Sigmoid colon (tissue), 7 donors: ENCODE measurements around the gene NAA15. TPM values are rescaled to one million over a fixed set of nuclear protein-coding genes. Genes with fewer than 3 reads are reported as not detected.

Experiments used
- DNase-seq: peaks from one replicate; pipeline ENCODE4 v3.0.0-alpha.2; 2019
- H3K27ac ChIP-seq, 4 donors: fragments of 200-600 bp; sonication (generic); one replicate each; pipeline ENCODE4 v1.5.1; 2016 to 2019; ENCODE audit warnings: mild to moderate bottlenecking in 1 of 4
- H3K27me3 ChIP-seq, 3 donors: fragments of 200-600 bp; sonication (generic); one replicate each; pipeline ENCODE4 v1.5.1; 2019; ENCODE audit warnings: mild to moderate bottlenecking in 1 of 3
- H3K36me3 ChIP-seq, 4 donors: fragments of 200-600 bp; sonication (generic); one replicate each; pipeline ENCODE4 v1.5.1; 2016 to 2019
- H3K4me1 ChIP-seq, 4 donors: fragments of 200-600 bp; sonication (generic); one replicate each; pipeline ENCODE4 v1.5.1; 2017 to 2019
- H3K4me3 ChIP-seq, 4 donors: fragments of 200-600 bp; sonication (generic); one replicate each; pipeline ENCODE4 v1.5.1; 2017 to 2019; ENCODE audit warnings: mild to moderate bottlenecking in 2 of 4, moderate library complexity in 1 of 4
- H3K9me3 ChIP-seq, 4 donors: fragments of 200-600 bp in 3 of 4; sonication (generic) in 3 of 4; one replicate each; pipeline versions ENCODE4 v1.5.1 to v1.6.1; 2013 to 2019
- EP300 ChIP-seq, 4 donors: sonication (generic); formaldehyde crosslinking; IDR thresholded peaks; one replicate each; pipeline ENCODE4 v1.6.1; 2017; ENCODE audit warnings: antibody characterized with exemption in 4 of 4
- POLR2A ChIP-seq, 2 donors: fragments of 450-650 bp; IDR thresholded peaks; one replicate each; pipeline ENCODE4 v1.6.1; 2016; ENCODE audit warnings: antibody characterized with exemption in 2 of 2, mild to moderate bottlenecking in 2 of 2, moderate library complexity in 2 of 2
- POLR2AphosphoS5 ChIP-seq, 4 donors: sonication (generic); formaldehyde crosslinking; IDR thresholded peaks; one replicate each; pipeline ENCODE4 v1.6.1; 2017; ENCODE audit warnings: antibody characterized with exemption in 4 of 4
- WGBS, 2 donors: extraction: QIAGEN DNeasy Blood & Tissue Kit; methylation state at CpG; one replicate each; pipeline ENCODE4 v1.1.7; 2013; 5-methylcytosine and 5-hydroxymethylcytosine counted together
- intact Hi-C: fragments of 100-400 bp; cut with DNase I; formaldehyde crosslinking; loops from one replicate; pipeline ENCODE4 v1.15.1; 2023
- polyA plus RNA-seq, 3 donors: library from polyadenylated mRNA; stranded (reverse); fragments of 200-250 nt; gene quantifications; one replicate each; pipeline ENCODE4 v1.2.3, GENCODE V29; 2013
- total RNA-seq, 4 donors: library from RNA; depleted of rRNA; stranded (reverse); fragments of >200 nt; gene quantifications; one replicate each; pipeline ENCODE4 v1.1.0, GENCODE V29; 2016
- TF ChIP-seq, protein P1 (sequence below), 4 experiments: fragments of 450-650 bp in 3 of 4; fragments of 200-600 bp in 1 of 4; IDR thresholded peaks; one replicate each; pipeline ENCODE4 v1.5.1; 2016 to 2019; ENCODE audit warnings: antibody characterized with exemption in 4 of 4, mild to moderate bottlenecking in 3 of 4, moderate library complexity in 2 of 4
- donor health status: healthy with polysubstance abuse.
- donor health status: Bipolar disorder and iron deficiency.
- donor health status: healthy.

NAA15 gene
- total and polyA plus RNA-seq, 7 donors: 5.4 to 40.3 (median 21.6) TPM

DNA sequence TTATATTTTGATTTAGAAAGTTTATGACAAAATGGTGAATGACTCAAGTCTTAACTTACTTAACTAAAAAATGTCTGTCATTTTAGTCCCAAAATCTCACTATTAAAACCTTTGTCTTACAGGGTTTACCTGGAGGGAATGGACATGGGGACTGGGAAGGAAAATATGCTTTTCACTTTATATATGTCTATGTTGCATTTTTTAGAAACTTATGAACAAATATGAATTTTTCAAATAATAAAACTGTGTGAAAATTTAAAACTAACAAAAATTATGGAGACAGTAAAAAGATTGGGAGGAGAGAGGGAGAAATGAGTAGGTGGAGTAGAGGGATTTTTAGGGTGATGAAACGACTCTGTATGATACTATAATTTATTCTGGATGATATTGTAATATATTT lies 27.5 kb upstream of the NAA15 start:
- DNase-seq: no peak
- H3K4me1 ChIP-seq: no peaks in the 10 kb centered on the region
- H3K9me3 ChIP-seq: no peaks in the 10 kb centered on the region
- no peak overlapping the region for H3K27ac ChIP-seq
- intact Hi-C loops: no loop called here
- H3K36me3 ChIP-seq: no peaks in the 10 kb centered on the region
- peaks cover 0 to 12% (median 0%) of the 10 kb centered on the region in 3 donors for H3K27me3 ChIP-seq
- WGBS, 2 donors: 76 to 81% methylated on average over 1 of the region's 1 CpG
- no peak overlapping the region for H3K4me3 ChIP-seq
- TF ChIP-seq, protein P1, sequence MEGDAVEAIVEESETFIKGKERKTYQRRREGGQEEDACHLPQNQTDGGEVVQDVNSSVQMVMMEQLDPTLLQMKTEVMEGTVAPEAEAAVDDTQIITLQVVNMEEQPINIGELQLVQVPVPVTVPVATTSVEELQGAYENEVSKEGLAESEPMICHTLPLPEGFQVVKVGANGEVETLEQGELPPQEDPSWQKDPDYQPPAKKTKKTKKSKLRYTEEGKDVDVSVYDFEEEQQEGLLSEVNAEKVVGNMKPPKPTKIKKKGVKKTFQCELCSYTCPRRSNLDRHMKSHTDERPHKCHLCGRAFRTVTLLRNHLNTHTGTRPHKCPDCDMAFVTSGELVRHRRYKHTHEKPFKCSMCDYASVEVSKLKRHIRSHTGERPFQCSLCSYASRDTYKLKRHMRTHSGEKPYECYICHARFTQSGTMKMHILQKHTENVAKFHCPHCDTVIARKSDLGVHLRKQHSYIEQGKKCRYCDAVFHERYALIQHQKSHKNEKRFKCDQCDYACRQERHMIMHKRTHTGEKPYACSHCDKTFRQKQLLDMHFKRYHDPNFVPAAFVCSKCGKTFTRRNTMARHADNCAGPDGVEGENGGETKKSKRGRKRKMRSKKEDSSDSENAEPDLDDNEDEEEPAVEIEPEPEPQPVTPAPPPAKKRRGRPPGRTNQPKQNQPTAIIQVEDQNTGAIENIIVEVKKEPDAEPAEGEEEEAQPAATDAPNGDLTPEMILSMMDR (IDR thresholded peaks at IDR 0.05): no peak
- TF ChIP-seq POLR2A (IDR thresholded peaks at IDR 0.05) (no peak), POLR2AphosphoS5 (IDR thresholded peaks at IDR 0.05) (no peak), EP300 (IDR thresholded peaks at IDR 0.05) (no peak)

DNA sequence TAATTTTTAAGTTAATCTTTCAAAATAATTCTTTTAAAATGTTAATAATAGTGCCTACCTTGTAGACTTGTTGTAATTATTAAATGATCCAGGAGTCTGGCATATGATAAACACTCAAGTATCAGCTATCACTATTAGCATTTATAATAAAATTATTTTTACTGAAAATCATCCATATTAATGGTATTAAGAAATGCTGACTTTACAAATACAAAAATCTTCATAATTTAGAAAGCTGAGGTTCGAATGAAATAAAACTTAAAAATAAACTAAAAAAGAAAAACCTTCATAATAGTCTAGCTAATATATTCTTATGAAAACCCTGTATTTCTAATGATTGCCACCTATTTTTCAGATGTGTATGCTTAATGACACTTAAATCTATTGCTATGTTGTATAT lies 26.5 kb upstream of the NAA15 start:
- WGBS, 2 donors: 97 to 98% methylated on average over 1 of the region's 1 CpG

DNA sequence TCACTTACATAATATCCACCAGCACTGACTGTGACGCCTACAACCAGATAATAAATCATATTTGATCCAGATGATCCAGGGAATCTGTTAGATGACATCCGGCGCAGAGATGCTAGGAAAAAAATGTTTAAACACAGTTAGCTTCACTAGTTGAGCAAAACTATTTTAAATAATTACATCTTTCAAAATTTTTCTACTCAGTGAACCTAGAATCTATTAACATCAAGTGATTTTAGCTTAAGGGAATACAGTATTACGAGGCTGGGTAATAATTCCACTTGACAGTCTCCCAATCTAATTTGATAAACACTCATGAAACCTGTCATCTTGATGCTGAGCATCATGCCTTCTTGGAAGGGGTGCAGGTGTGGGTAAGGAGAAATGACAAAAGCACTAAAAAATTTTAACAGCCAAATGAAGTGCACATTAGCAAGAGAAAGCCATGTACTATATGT lies 26.0 kb upstream of the NAA15 start:
- 94 to 96% methylated on average over 4 of the region's 4 CpGs for WGBS, 2 donors
- Histone ChIP-seq H3K9me3 (no peaks in the 10 kb centered on the region), H3K36me3 (no peaks in the 10 kb centered on the region), H3K27ac (no peak overlapping the region), H3K27me3 (peaks cover 0 to 18% (median 0%) of the 10 kb centered on the region in 3 donors), H3K4me1 (peaks cover 0 to 11% (median 0%) of the 10 kb centered on the region in 4 donors), H3K4me3 (no peak overlapping the region)
- intact Hi-C loops: no loop called here
- DNase-seq: no peak
- TF ChIP-seq, protein P1 (IDR thresholded peaks at IDR 0.05): no peak
- TF ChIP-seq EP300 (IDR thresholded peaks at IDR 0.05): no peak
- no peak for TF ChIP-seq POLR2A (IDR thresholded peaks at IDR 0.05)
- no peak for TF ChIP-seq POLR2AphosphoS5 (IDR thresholded peaks at IDR 0.05)

More for the DNA sequence above, 26.5 kb upstream of the NAA15 start:
- DNase-seq: no peak
- Histone ChIP-seq H3K36me3 (no peaks in the 10 kb centered on the region), H3K4me1 (peaks cover 0 to 6% (median 0%) of the 10 kb centered on the region in 4 donors), H3K4me3 (no peak overlapping the region), H3K27ac (no peak overlapping the region), H3K9me3 (no peaks in the 10 kb centered on the region), H3K27me3 (peaks cover 0 to 18% (median 0%) of the 10 kb centered on the region in 3 donors)
- no peak for TF ChIP-seq POLR2AphosphoS5 (IDR thresholded peaks at IDR 0.05)
- intact Hi-C loops: no loop called here

DNA sequence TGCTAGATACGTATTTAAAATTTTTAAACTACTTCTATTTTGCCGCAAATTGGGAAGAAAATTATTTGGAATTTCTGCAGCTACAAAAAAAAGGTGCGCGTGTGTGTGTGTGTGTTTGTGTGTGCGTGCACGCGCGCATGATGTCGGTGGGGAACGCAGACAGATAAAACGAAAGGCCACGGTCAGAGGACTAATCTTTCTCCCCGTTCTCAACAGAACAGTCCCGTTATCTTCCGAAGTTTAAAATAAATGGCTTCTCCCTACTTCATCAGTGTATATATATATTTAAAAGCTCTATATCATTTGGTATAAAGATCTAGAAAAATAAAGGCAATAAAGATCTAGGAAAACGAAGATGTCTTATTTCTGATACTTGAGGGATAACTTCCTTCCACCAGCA lies 22.8 kb upstream of the NAA15 start:
- no peak overlapping the region for H3K4me3 ChIP-seq
- H3K27me3 ChIP-seq: peaks cover 0 to 18% (median 0%) of the 10 kb centered on the region in 3 donors

DNA sequence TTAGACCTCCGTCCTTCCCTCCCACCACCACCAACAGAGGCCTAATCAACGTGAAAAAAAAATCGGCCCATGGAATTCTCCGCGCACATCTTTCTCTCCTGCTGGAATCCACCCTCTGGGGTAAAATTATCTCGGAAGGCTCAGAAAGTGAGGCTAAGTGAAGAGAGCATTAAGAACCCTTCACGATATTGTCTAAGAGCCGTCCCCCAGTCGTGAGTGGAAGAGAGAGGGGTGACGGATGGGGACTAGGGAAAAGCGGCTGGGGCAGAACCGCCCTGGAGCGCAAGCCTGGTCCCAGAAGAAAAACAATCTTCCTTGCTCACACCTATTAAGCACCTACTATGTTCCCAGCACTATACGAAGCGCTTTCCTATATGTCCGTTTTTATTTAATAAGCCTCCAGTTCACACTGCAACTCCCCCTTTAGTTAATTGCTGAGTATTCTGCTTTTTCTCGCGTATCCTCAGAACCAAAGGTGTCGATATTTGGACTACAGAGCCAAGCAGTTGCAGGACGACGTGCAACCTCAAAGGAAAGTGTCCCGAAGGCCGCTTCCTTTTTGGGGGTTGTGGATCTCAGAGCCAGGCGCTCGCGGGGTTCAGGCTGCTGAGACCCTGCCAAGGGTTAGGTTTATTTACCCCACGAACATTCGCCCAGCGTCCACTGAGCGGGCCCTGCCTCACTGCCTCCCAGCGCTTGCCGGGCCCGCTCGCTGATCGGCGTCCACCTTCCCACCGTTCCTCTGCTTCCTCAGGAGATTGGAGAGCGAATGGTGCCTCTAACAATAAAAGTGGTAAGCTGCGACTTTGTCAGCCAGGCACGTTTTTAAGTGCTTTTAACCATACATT lies 22.2 kb upstream of the NAA15 start:
- intact Hi-C loops: no loop called here
- Histone ChIP-seq H3K4me1 (peaks cover 0 to 12% (median 0%) of the 10 kb centered on the region in 4 donors), H3K36me3 (no peaks in the 10 kb centered on the region), H3K4me3 (peak overlapping the region; percentile 29 to 56 (median 46)), H3K27me3 (peaks cover 0 to 15% (median 0%) of the 10 kb centered on the region in 3 donors), H3K9me3 (no peaks in the 10 kb centered on the region), H3K27ac (no peak overlapping the region)
- TF ChIP-seq POLR2AphosphoS5 (IDR thresholded peaks at IDR 0.05) (no peak), POLR2A (IDR thresholded peaks at IDR 0.05) (no peak), EP300 (IDR thresholded peaks at IDR 0.05) (no peak)
- TF ChIP-seq, protein P1 (IDR thresholded peaks at IDR 0.05): no peak
- DNase-seq: no peak
- 16 to 31% methylated on average over 40 of the region's 40 CpGs for WGBS, 2 donors

More for the DNA sequence above, 22.8 kb upstream of the NAA15 start:
- Histone ChIP-seq H3K27ac (no peak overlapping the region), H3K4me1 (peaks cover 0 to 12% (median 0%) of the 10 kb centered on the region in 4 donors), H3K36me3 (no peaks in the 10 kb centered on the region), H3K9me3 (no peaks in the 10 kb centered on the region)
- no peak for DNase-seq
- intact Hi-C loops: no loop called here
- 64 to 82% methylated on average over 16 of the region's 16 CpGs for WGBS, 2 donors
- TF ChIP-seq POLR2A (IDR thresholded peaks at IDR 0.05) (no peak), EP300 (IDR thresholded peaks at IDR 0.05) (no peak)
